ENCODE results near the gene MPRIP.

MPRIP gene

GRCh38 chr17:17204041-17204591 lies 161.9 kb downstream of the MPRIP start:
- TF ChIP-seq, protein P1, sequence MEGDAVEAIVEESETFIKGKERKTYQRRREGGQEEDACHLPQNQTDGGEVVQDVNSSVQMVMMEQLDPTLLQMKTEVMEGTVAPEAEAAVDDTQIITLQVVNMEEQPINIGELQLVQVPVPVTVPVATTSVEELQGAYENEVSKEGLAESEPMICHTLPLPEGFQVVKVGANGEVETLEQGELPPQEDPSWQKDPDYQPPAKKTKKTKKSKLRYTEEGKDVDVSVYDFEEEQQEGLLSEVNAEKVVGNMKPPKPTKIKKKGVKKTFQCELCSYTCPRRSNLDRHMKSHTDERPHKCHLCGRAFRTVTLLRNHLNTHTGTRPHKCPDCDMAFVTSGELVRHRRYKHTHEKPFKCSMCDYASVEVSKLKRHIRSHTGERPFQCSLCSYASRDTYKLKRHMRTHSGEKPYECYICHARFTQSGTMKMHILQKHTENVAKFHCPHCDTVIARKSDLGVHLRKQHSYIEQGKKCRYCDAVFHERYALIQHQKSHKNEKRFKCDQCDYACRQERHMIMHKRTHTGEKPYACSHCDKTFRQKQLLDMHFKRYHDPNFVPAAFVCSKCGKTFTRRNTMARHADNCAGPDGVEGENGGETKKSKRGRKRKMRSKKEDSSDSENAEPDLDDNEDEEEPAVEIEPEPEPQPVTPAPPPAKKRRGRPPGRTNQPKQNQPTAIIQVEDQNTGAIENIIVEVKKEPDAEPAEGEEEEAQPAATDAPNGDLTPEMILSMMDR (conservative IDR thresholded peaks at IDR 0.05; ENCODE audit: low read length): no peak
- no peak for DNase-seq (ENCODE audit: low read depth)
- no peak overlapping the region for H3K4me3 ChIP-seq (ENCODE audit: low read length)

DNA sequence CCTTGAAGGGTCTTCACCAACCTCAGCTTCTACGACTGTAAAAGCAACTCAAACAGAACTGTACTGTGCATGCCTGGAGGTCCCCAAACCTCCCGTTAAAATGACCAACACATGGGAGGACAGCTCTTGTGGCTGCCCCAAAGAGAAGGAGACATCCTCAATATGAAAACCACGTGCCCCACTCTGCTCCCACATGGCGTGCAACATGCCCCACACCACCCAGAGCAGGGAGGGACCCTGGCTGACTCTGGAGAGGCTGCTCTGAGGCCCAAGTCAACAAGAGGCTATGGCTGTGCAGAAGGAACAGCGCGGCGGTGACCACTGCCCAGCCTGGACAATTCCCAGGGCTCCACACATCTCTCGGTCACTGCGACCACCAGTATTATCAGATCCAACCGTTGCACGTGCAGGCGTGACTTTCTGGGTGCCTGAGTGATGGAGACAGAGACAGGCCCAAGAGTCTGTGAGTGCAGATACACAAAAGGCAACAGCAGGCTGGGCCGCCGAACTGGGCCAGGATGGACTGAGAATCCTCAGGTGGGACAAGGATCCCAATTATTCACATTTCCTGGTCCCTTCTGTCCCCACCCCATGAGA lies 162.5 kb downstream of the MPRIP start:
- peak overlapping the region; percentile 61 for H3K4me3 ChIP-seq (ENCODE audit: low read length)
- TF ChIP-seq, protein P1 (conservative IDR thresholded peaks at IDR 0.05; ENCODE audit: low read length): no peak
- DNase-seq (ENCODE audit: low read depth): no peak

DNA sequence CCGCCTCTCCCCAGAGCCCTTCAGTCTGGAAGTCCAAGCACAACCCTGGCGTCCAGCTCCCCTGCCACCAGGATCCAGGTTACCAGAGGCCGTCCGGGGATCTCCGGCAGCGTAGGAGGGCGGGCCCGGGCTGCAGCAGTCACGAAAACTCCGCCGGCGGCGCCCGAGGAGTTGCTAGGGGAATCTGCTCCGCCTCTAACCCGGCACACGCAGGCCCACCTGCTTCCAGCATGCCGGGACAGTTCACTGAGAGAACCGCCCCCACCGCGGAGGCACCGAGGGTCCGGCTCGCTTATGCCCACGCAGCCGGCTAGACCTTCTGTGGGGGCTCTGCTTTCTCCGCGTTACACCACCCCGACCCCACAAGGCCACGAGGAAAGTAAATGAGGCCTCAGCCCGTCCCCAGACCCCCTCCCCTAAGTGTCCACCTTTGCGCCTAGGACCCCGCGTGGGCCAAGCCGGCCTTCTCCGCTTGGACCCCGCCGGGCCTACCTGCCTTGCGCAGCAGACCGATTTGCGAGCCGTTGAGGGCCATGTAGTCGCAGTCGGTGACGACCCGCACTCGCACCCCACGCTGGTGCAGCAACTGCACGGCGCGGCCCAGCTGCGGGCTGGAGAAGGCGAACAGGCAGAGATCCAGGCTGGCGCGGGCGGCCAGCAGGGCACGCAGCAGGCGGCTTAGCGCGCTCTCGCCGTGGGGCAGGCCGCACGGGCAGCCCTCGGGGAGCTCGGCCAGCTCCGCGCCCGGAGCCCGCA lies 163.3 kb downstream of the MPRIP start:
- H3K4me3 ChIP-seq (ENCODE audit: low read length): peak overlapping the region; percentile 61
- TF ChIP-seq, protein P1 (conservative IDR thresholded peaks at IDR 0.05; ENCODE audit: low read length): no peak
- peak; percentile 55 for DNase-seq (ENCODE audit: low read depth)

DNA sequence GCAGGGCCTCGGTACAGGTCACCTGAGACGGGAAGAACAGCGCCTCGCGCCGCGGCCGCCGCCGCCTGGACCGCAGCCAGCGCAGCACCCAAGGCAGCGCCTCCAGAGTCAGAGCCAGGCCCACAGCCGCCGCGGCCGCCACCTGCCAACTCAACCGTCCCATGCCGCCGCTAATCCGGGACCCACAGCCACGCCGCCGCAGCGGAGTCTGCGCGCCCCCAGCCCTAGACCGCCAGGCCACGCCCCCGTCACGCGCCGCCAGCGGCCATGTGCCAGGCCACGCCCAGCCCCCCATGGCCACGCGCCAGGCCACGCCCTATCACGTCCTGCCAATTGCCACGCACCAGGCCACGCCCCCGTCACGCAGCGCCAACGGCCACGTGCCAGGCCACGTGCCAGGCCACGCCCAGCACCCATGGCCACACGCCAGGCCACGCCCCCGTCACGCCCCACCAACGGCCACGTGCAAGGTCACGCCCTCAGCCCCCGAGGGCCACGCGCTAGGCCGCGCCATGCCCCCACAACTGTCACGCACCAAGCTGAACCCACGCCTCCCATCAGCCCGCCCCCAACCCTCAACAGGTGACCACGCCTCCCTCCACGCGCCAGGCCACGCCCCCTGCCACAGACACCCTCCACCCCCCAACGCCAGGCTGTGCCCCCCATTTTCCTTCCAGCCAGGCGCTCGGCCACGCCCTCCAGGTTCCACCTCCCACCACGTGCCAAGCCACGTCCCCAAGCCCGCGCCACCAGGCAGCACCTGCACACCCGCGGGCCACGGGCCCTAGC lies 164.1 kb downstream of the MPRIP start, which contains the start of gene PLD6:
Gene PLD6, minus strand, starts transcription at position 210 of the 789 bp plus-strand sequence. Its CDS starts 47 bp downstream, at position 163.
- H3K4me3 ChIP-seq (ENCODE audit: low read length): peak within 1 kb of the TSS; percentile 61
- TF ChIP-seq, protein P1 (conservative IDR thresholded peaks at IDR 0.05; ENCODE audit: low read length): no peak
- peak; percentile 63 for DNase-seq (ENCODE audit: low read depth)

GRCh38 chr17:17206913-17207335 lies 164.7 kb downstream of the MPRIP start:
- TF ChIP-seq, protein P1 (conservative IDR thresholded peaks at IDR 0.05; ENCODE audit: low read length): no peak
- no peak for DNase-seq (ENCODE audit: low read depth)
- no peak overlapping the region for H3K4me3 ChIP-seq (ENCODE audit: low read length)

GRCh38 chr17:17207998-17208397 lies 165.7 kb downstream of the MPRIP start:
- no peak for DNase-seq (ENCODE audit: low read depth)
- no peak overlapping the region for H3K4me3 ChIP-seq (ENCODE audit: low read length)
- TF ChIP-seq, protein P1 (conservative IDR thresholded peaks at IDR 0.05; ENCODE audit: low read length): no peak

All from AG10803 (cell line).